GM21367 (cell line): ENCODE results near the gene CD2AP.
A peak's percentile ranks its signal among the peaks of the same experiment; 100 is the strongest.
"Not testable (repeated sequence)": the region's sequence is repeated elsewhere in the genome, so short reads cannot be mapped to it uniquely, and the experiment has no call there.

Source experiments
- ATAC-seq: cut with Tn5 transposase; IDR thresholded peaks from one replicate; pipeline ENCODE4 v1.9.1; 2021; ENCODE audit not compliant: unreplicated experiment

Gene CD2AP

GRCh38 chr6:47456536-47456975 is 21.0 kb upstream of the CD2AP start:
- ATAC-seq = no peak

DNA sequence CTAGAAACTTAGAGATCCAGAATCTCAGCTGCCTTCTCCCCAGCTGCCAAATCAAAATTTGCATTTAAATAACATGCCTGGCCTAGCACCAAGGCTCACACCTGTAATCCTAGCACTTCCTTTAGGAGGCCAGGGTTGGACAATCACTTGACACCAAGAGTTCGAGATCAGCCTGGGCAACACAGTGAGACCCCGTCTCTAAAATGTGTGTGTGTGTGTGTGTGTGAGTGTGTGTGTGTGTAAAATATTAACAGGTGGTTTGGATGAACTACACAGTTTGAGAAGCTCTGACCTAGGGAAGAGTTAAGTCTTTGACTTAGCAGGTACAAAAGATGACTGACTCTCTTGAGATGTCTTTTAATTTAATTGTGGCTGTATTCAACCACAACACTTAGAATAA is 20.2 kb upstream of the CD2AP start:
- ATAC-seq = no peak

DNA sequence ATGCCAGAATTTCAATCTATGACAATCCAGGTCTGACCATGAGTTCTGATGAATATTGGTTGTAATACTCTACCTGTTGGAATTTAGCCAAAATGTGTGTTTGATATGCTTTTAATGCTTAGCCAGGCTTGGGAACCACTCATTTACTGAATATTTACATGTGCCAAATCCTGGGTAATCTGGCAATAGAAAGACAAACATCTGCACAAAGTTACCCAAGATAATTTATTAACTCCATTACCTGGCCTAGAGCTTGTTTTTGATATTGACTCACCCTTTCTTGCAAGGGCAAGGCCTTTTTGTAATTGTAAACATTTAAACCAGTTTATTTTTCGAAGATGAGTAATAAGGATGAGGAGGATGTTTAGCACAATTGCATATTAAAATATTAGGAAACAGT is 13.5 kb upstream of the CD2AP start:
- ATAC-seq = no peak

GRCh38 chr6:47465117-47465516 is 12.5 kb upstream of the CD2AP start:
- ATAC-seq = no peak

DNA sequence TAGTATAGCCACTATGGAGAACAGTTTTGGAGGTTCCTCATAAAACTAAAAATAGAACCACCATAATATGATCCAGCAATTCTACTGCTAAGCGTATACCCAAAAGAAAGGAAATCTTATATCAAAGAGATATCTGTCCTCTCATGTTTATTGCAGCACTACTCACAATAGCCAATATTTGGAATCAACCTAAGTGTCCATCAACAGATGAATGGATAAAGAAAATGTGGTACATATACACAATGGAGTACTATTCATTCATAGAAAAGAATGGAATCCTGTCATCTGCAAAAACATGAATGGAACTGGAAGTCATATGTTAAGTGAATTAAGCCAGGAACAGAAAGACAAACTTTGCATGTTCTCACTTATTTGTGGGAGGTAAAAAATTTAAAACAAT is 5.7 kb upstream of the CD2AP start:
- ATAC-seq = no peak

- no peak for ATAC-seq
Measured at GRCh38 chr6:47473791-47474346, 3.7 kb upstream of the CD2AP start.

- no peak for ATAC-seq
Measured at GRCh38 chr6:47475319-47475816, 2.2 kb upstream of the CD2AP start.

DNA sequence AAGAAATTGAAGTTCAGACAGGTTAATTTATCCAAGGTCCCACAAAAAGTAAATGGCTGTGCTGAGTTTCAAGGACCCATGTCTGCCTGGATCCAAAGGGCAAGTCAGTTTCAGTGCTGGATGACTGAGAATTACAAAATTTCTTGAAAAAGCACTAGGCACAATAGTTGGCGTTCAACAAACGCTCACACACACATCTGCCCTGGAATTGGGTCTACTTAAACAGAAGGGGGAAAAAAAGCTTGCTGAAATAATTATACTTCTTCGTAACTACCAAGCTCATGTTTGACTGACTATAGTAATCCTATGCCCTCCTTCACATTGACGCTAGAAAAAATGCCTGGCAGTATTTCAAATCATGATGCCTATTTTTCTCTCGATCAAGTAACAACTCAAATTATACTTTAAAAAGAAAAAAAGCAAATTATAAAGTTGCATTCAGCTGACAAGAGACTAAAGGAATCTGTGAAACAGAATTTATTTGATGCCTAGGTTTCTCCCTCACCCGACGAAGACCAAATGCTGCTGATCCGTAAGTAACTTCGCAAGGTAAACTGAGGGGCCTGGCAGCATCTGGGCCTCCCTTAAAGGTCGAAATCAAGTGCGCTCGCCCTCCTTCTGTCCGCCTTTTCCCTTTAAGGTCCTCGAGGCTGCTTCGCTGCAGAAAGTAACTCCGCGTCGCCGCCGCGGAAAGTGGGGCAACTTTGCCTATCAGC is 650 bp upstream of the CD2AP start:
- no peak for ATAC-seq

- ATAC-seq = peak; percentile 1
Measured at GRCh38 chr6:47478233-47479139, 897 bp downstream of the CD2AP start.

DNA sequence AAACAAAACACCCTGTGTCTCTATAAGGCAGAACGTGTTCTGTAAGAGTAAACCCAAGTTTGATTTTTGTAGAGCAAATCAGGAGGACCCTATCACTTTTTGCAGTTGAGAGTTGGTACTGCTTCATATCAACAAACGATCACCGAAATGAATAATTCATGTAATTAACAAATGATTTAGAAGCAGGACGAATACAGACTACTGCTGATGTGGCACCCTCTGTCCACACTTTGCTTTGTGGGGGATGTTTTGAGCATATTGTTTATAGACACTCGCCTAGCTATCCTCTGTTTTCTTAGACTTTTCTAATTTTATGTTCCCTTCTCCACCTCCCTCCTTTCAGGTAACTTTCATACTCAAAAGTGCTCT is 1.5 kb downstream of the CD2AP start:
- ATAC-seq = no peak

DNA sequence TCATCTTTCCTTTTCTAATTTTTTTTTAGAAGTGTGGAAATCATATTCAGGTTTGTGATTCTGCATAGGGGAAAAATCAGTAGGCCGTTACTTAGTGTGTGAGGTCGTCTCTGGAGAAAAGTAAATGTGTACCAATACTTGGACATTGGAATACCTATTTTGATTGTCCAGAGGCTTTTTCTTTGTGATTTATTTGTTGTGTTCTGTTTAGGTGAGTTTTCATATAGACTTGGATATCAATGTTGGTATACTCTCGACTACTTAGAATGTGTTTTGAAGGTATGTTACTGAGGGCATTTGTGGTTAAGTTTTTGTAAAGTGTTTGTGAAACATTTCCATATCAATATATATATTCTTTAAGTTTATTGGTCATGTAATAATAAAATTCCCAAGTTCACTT is 2.3 kb downstream of the CD2AP start:
- no peak for ATAC-seq

DNA sequence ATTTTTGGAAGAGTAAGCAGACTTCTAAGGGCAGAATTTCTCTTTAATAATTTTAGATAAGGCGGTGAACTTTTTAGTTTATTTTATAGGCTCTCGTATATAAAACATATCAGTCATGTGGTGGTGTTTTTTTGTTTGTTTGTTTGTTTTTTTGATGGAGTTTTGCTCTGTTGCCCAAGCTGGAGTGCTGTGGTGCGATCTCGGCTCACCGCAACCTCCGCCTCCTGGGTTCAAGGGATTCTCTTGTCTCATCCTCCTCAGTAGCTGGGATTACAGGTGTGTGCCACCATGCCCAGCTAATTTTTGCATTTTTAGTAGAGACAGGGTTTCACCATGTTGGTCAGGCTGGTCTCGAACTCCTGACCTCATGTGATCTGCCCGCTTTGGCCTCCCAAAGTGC is 3.6 kb downstream of the CD2AP start:
- ATAC-seq = not testable (repeated sequence)

- no peak for ATAC-seq
Measured at GRCh38 chr6:47481806-47482205, 4.2 kb downstream of the CD2AP start.

GRCh38 chr6:47483516-47483852 is 5.9 kb downstream of the CD2AP start:
- ATAC-seq = no peak

DNA sequence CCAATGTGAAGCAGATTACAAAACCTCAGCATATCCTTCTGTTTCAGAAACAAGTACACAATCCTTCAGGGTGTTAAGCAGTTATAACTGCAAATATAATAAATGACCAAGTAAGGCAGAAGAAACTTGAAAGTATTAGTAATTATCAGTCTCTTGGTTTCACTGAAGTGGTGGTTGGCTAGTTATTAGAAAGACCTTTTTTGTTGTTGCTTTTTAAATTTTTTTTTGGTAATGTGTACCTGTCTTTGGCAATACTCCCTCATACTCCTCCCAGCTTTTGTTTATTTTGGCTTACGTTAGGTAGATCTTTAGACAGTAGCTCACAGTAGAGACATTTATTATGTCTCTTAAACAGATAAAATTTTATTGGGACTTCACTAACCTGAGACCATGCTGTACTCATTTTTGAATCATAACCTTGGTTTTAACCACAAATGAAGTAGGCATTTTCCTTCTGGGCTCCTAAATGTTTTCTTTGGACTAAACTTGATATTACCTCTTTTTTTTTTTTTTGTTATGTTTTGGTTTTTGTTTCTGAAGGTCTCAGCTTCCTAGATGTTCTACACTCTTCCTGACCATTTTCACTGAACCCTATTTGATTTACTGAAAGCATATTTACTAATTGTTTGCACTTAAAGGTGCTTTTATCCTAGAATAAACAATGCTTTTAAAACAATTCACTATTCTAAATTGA is 6.4 kb downstream of the CD2AP start:
- no peak for ATAC-seq

DNA sequence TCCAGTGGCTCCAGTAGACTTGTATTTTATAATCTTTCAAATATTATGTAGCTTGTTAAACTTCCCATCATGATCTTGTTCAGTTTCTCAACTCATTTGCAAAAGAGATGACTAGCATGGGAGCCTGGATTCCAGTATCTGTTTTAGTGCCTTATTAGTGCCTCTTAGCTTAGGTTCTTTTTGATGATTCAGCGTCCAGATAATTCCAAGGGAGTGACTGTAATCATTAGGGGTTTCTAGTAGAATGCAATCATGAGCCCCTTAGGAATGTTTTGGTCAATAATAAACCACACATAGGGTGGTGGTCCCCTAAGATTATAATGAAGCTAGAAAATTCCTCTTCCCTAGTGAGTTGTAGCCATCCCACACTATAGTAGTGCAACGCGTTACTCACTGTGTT is 7.0 kb downstream of the CD2AP start:
- ATAC-seq = no peak

- ATAC-seq = no peak
Measured at GRCh38 chr6:47485083-47485482, 7.5 kb downstream of the CD2AP start.

- no peak for ATAC-seq
Measured at GRCh38 chr6:47485491-47486135, 8.0 kb downstream of the CD2AP start.

DNA sequence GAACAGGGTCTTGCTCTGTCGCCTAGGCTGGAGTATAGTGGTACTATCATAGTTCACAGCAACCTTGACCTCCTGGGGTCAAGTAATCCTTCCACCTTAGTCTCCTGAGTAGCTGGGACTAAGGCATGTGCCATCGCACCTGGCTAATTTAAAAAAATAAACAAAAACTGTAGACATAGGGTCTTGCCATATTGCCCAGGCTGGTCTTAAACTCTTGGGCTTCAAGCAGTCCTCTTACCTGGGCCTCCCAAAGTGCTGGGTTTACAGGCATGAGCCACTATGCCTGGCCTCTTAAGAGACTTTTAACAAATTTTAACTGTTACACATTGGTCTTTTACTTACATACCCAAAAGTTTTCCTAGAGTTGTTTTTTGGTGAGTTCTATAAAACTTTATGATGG is 12.4 kb downstream of the CD2AP start:
- ATAC-seq = no peak

GRCh38 chr6:47490676-47491075 is 13.1 kb downstream of the CD2AP start:
- no peak for ATAC-seq

DNA sequence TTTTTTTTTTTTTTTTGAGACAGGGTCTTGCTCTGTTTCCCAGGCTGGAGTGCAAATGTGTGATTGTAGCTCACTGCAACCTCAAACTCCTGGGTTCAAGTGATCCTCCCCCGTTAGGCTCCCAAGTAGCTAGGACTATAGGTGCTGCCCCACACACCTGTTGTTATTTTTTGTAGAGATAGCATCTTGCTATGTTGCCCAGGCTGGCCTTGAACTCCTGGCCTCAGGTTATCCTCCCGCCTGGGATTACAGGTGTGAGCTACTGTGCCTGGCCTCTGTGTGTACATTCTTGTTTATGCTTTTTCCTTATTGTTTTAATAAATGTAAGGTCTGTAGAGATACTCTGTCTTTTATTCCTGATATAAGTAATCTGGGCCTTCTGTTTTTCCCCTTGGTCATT is 14.8 kb downstream of the CD2AP start:
- ATAC-seq = no peak
